Large intestine (tissue), 3 donors: Measurements from ENCODE around the gene TNFAIP8. TPM values are rescaled to one million over a fixed set of nuclear protein-coding genes. Genes with fewer than 3 reads are reported as not detected.

Experiments used
- DNase-seq, 2 donors: peaks; one replicate each; pipeline versions ENCODE4 v3.0.0 to v3.0.0-alpha.2; 2013
- H3K27ac ChIP-seq: one replicate; pipeline ENCODE4 v1.5.1; 2013; ENCODE audit warnings: low read length
- H3K27me3 ChIP-seq: 2 replicates; pipeline ENCODE4 v1.6.1; 2013; ENCODE audit warnings: low read length; ENCODE audit not compliant: control insufficient read depth, insufficient read depth
- H3K36me3 ChIP-seq: 2 replicates; pipeline ENCODE4 v1.6.1; 2013; ENCODE audit warnings: low read length; ENCODE audit not compliant: control insufficient read depth, insufficient read depth
- H3K4me1 ChIP-seq: one replicate; pipeline ENCODE4 v1.6.1; 2013; ENCODE audit warnings: low read length; ENCODE audit not compliant: control insufficient read depth, insufficient read depth
- H3K4me3 ChIP-seq: one replicate; pipeline ENCODE4 v1.5.1; 2013; ENCODE audit warnings: low read length
- H3K9me3 ChIP-seq: one replicate; pipeline ENCODE4 v1.6.1; 2013; ENCODE audit warnings: mild to moderate bottlenecking, low read depth, low read length, moderate library complexity; ENCODE audit not compliant: control insufficient read depth
- WGBS: methylation state at CpG from one replicate; pipeline ENCODE4 v1.1.5; 2013; ENCODE audit warnings: low lambda C conversion rate; ENCODE audit not compliant: insufficient coverage; 5-methylcytosine and 5-hydroxymethylcytosine counted together
- polyA plus RNA-seq: library from polyadenylated mRNA; unstranded; fragments of 120-200 nt; gene quantifications from one replicate; pipeline ENCODE4 v1.2.1, GENCODE V29; 2013

Gene TNFAIP8
- polyA plus RNA-seq, 1 donor = 17.1 TPM

DNA sequence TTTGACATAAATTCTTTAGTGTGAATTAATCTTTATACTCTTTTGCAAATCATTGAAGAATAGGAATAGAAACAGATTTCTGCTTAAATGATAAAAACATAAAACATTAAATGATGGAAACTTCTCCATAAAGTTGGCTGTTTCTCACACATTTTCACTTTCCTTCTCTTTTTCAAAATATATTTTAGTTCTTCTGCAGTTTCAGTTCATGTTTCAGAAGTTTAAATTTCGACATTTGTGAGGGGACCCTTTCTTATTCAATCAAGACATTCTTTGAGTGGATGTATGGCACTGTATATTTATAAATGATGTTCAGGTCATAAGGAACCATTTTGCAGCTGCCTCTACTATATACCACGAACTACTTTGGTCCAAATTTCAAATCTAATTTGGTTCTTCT lies 34.6 kb downstream of the TNFAIP8 start:
- Histone ChIP-seq H3K27ac (no peak overlapping the region), H3K4me1 (no peaks in the 10 kb centered on the region)

DNA sequence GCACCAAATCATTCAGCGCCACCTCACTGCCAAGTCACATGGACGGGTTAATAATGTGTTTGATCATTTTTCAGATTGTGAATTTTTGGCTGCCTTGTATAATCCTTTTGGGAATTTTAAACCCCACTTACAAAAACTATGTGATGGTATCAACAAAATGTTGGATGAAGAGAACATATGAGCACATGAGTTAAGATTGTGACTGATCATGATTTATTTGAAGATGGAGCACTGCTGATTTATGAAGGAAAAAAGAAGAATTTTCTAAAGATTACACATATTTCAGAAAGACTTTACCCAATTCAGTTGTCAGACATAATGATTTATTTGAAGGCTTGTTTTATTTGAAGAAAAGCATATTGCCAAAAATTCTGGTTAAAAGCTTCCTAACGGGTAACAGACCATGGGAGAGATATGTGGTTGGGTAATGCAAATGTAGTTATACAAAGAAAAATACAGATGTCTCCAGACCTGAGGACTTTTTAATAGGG lies 37.4 kb downstream of the TNFAIP8 start:
- no peaks in the 10 kb centered on the region for H3K36me3 ChIP-seq
- no peaks in the 10 kb centered on the region for H3K9me3 ChIP-seq
- no peak overlapping the region for H3K4me3 ChIP-seq
- no peaks in the 10 kb centered on the region for H3K27me3 ChIP-seq
- DNase-seq = no peak
- H3K4me1 ChIP-seq = no peaks in the 10 kb centered on the region
- H3K27ac ChIP-seq = no peak overlapping the region
- WGBS = no CpG with 5 or more reads among the region's 3 CpGs

More for the DNA sequence above, 34.6 kb downstream of the TNFAIP8 start:
- DNase-seq = no peak
- no peaks in the 10 kb centered on the region for H3K36me3 ChIP-seq
- H3K27me3 ChIP-seq = no peaks in the 10 kb centered on the region
- H3K4me3 ChIP-seq = no peak overlapping the region
- no peaks in the 10 kb centered on the region for H3K9me3 ChIP-seq
- WGBS = 83% methylated on average over 1 of the region's 2 CpGs

DNA sequence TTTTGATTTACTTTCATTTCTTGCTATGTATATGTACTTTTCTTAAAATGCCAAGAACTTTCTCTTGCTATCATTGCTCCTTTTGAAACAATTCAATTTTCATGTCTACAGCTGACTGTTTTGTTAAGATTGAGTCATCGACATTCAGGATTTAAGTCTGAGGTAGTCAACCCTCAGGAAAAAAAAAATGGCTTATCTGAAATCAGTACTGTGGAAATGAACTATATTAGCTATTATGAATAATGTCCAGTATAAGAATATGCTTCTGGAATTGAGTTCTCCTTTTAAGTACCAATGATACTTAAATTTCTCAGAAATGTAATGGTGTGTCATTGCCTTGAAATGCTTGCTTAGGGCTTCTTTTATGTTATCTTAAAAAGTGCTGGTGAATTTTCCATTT lies 37.9 kb downstream of the TNFAIP8 start:
- Histone ChIP-seq H3K4me1 (no peaks in the 10 kb centered on the region), H3K27ac (no peak overlapping the region), H3K9me3 (no peaks in the 10 kb centered on the region), H3K36me3 (no peaks in the 10 kb centered on the region), H3K4me3 (no peak overlapping the region), H3K27me3 (no peaks in the 10 kb centered on the region)
- no CpG with 5 or more reads among the region's 1 CpG for WGBS
- no peak for DNase-seq

DNA sequence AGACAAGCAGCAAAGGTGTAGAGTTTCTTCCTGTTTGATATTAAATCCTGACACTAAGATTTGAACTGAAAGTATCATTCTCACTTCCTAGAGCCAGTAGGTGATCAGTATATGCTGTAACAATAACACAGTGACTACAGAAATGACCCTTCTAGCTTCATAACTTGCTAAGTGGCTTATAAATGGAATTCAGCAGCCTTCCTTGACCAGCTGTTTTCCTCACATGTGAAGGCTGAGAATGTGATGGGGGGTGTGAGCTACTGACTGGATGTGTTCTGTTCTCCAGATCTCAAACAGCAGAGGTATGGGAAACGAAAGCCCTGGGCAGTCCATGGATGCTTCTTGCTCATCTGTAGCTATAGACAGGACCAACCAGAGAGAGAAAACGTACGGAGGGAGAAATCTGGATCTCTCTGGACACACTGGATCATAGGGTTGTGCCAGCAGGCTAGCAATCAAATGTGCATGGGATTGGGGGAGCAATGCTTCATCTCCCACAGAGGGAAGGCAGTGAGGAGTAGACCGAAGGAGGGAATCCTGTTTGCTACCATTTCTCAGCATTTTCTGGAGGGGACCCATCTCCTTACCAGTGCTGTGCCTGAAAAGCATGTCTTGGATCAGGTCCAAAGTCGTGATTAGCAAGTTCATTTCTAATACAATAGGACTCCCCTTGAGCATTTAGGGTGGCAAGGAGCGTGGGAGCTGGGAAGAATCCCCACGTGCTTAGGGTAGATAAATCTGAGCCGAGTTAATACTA lies 39.4 kb downstream of the TNFAIP8 start:
- DNase-seq = no peak
- H3K27me3 ChIP-seq = no peaks in the 10 kb centered on the region
- H3K9me3 ChIP-seq = no peaks in the 10 kb centered on the region
- no peak overlapping the region for H3K27ac ChIP-seq
- H3K4me1 ChIP-seq = no peaks in the 10 kb centered on the region
- H3K4me3 ChIP-seq = no peak overlapping the region
- 90% methylated on average over 2 of the region's 8 CpGs for WGBS
- no peaks in the 10 kb centered on the region for H3K36me3 ChIP-seq

DNA sequence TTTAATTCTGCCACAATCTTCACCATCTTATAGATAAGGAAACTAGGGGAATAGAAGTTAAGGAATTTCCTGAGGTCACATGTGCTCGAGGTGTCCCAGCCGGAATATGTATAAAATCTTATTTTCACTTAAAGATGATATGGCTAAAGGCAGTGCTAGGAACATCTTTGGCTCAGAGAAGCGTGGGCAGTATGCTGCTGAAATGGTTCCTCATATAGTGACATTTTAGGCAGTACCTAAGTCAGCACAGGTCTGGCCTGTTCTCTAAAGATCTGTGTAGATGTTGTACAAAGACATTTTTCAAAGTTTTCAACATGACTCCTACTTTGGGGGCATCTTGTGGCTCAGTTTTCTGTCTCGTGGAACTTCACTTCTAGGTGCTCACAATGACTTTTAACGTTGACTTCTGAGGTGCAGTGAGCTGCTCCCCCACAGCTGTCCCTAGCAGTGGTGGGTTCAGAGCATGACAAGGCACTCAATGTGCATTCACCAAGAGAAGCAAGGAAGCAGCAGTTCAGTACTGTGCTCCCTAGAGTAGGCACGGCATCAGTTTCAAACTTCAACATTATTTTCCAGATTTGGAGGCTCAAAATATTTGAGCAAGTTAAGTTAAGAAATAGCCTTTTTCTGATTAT lies 40.3 kb downstream of the TNFAIP8 start:
- Histone ChIP-seq H3K4me1 (peaks cover 4% of the 10 kb centered on the region), H3K27ac (no peak overlapping the region), H3K4me3 (no peak overlapping the region), H3K36me3 (no peaks in the 10 kb centered on the region), H3K27me3 (no peaks in the 10 kb centered on the region), H3K9me3 (no peaks in the 10 kb centered on the region)
- no peak for DNase-seq
- 100% methylated on average over 1 of the region's 6 CpGs for WGBS

DNA sequence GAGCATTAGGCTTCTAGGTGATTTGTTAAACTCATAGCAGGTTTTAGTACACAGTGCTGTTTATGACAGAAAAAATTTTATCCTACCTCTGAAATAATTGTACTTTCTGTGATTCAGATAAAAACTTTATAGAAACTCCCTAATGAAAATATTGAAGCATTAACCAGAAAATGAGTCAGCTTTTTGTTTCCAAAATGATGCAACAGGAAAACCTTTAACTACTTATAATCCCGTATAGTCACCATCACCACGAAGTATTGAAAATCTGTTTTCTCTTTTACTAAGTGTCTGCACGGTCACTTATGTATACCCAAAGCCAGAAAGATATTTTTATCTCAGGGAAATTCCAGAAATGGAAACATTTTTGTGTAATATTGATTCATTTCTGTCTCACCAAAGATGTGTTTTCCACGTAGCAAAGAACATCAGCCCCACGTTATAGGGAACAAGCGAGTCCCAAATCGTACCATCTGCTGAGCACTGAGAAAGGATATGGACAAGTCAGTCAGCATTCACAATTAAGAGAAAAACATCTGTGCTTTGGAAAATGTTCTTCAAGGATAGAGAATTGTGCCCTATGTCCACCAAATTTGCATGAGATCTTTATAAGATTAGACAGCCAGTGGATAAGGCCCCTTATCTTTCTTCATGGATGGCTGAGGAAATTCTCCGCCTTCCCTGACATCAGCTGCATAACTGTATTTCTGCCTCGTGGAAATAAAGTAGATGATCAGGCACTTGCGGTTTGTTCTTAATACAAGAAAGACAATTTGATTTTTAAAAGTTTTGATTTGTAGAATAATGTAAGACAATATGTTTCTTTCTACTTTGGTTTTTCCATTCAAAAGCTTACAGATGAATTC lies 41.9 kb downstream of the TNFAIP8 start:
- H3K9me3 ChIP-seq = no peaks in the 10 kb centered on the region
- no peak for DNase-seq
- H3K27ac ChIP-seq = no peak overlapping the region
- H3K4me3 ChIP-seq = no peak overlapping the region
- H3K4me1 ChIP-seq = peaks cover 4% of the 10 kb centered on the region
- 89% methylated on average over 6 of the region's 10 CpGs for WGBS
- no peaks in the 10 kb centered on the region for H3K36me3 ChIP-seq
- H3K27me3 ChIP-seq = no peaks in the 10 kb centered on the region

DNA sequence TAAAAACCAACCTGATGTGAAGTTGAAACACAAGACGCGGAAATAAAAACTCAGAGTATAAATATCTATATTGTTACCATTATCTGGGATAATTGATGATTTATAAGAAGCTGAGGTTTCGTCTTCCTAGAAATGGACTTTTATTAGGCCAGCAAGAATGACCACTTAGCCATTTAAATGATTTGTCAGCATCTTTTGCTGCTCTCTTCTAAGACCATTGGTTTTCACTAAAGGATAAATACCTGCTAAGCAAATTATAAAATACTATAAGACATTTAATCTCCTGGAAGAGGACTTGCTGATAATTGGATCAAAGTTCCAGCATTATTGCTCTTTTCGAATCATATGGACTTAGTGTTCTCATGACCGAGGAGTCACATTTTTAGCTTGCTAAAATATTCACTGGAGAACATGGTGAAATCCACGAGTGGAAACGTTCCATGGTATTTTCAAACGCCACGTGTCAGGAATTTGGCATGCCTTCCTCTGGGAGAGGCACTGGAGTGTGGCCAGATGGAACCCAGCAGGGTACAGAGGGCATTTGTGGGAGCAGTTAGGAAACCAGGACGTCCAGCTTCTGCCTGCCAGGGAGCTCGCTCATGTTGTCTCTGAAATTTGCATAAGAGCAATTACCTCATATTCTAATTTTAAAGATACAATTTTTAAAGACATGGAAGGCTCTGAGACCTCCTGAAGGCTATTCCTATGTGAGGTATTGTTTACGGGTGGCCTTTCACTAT lies 43.1 kb downstream of the TNFAIP8 start:
- no peak overlapping the region for H3K27ac ChIP-seq

DNA sequence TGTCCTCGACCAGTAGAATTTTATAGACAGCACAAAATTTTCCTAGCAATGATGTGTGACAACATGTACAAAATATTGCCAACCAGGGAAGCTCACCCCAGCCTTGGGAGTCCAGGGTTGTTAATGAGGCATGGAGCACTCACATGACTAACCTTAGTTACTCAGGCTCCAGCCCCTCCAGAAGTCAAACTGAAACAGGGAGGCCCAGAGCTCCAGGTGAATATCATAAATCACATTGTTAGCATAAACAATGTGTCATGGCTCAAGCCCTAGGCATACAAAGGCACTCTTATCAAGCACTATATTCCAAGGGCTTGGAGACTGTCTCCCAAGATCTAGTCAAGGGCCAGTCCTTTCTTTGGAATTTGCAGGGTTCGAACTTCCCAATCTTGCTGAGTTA lies 44.4 kb downstream of the TNFAIP8 start:
- peak; percentile 51 to 78 for DNase-seq
- H3K27ac ChIP-seq = no peak overlapping the region
- no peaks in the 10 kb centered on the region for H3K9me3 ChIP-seq
- H3K27me3 ChIP-seq = no peaks in the 10 kb centered on the region
- no peak overlapping the region for H3K4me3 ChIP-seq
- peaks cover 4% of the 10 kb centered on the region for H3K4me1 ChIP-seq
- H3K36me3 ChIP-seq = no peaks in the 10 kb centered on the region
- WGBS = no CpG with 5 or more reads among the region's 2 CpGs

More for the DNA sequence above, 43.1 kb downstream of the TNFAIP8 start:
- Histone ChIP-seq H3K9me3 (no peaks in the 10 kb centered on the region), H3K36me3 (no peaks in the 10 kb centered on the region), H3K4me1 (peaks cover 4% of the 10 kb centered on the region), H3K4me3 (no peak overlapping the region), H3K27me3 (no peaks in the 10 kb centered on the region)
- peak in 1 of 2 donors; percentile 48 for DNase-seq
- 73% methylated on average over 3 of the region's 12 CpGs for WGBS

DNA sequence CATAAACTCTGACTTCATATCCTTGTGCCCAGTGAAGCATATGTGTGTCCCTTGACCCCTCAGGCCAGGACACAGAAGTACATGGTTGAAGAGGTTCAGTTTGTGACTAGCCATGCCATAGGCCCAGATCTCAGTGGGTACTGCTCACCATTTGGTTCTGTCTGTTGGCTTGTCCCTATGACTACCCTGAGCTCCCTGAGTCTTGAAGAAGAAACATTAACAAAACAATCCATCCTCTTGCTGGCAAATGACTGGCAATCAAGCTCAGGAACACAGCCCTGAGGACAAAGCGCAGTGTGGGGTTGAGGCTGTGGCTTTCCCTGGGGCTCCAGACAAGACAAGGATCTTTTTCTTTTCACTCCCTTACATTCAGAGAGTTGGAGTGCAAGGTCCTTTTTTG lies 46.3 kb downstream of the TNFAIP8 start:
- WGBS = no CpG with 5 or more reads among the region's 1 CpG
- no peaks in the 10 kb centered on the region for H3K9me3 ChIP-seq
- no peak overlapping the region for H3K4me3 ChIP-seq
- H3K36me3 ChIP-seq = no peaks in the 10 kb centered on the region
- no peak for DNase-seq
- peaks cover 4% of the 10 kb centered on the region for H3K4me1 ChIP-seq
- H3K27ac ChIP-seq = no peak overlapping the region
- H3K27me3 ChIP-seq = no peaks in the 10 kb centered on the region

DNA sequence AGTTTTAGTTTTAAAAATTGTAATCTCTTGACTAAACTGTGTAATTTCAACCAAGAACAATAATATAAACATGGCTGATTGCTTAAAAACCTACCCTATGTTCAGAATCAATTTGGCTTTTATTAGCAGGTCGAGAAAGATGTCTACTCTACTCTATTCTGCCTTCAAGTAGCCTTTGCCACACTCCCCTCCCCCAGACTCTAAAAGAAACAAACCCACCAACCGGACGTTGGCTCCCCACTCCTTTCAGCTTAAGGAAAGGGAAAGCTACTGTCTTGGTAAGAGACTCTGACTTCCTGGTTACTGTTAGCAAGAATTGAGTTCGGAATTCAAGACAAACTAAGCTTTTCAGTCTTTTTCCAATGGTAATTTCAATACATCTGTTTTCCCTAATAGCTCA lies 46.7 kb downstream of the TNFAIP8 start:
- 86% methylated on average over 1 of the region's 4 CpGs for WGBS
- H3K36me3 ChIP-seq = no peaks in the 10 kb centered on the region
- peaks cover 4% of the 10 kb centered on the region for H3K4me1 ChIP-seq
- H3K4me3 ChIP-seq = no peak overlapping the region
- no peak for DNase-seq
- no peaks in the 10 kb centered on the region for H3K27me3 ChIP-seq
- no peaks in the 10 kb centered on the region for H3K9me3 ChIP-seq
- no peak overlapping the region for H3K27ac ChIP-seq
